G401 (cell line): Measurements from ENCODE around the gene PTPN21. TPM values are rescaled to one million over a fixed set of nuclear protein-coding genes. Genes with fewer than 3 reads are reported as not detected.
"Not testable (repeated sequence)": the region's sequence is repeated elsewhere in the genome, so short reads cannot be mapped to it uniquely, and the experiment has no call there.

Experiments used
- DNase-seq: peaks from one replicate; pipeline ENCODE4 v3.0.0-alpha.2; 2015; ENCODE audit warnings: low spot score
- in situ Hi-C: cut with HindIII; loops from 2 replicates; pipeline ENCODE4 v1.10.0; 2016; ENCODE audit warnings: low sequenced_read_pairs, mixed read lengths
- total RNA-seq: library from RNA; depleted of rRNA; stranded (reverse); fragments of >200 nt; shearing (Covaris generic); gene quantifications from 2 replicates; pipeline ENCODE4 v1.2.3, GENCODE V29; 2014

Gene PTPN21
- total RNA-seq, 1 experiment from 2014 or later: 3.6 TPM

GRCh38 chr14:88556581-88556980 is 1.8 kb upstream of the PTPN21 start:
- in situ Hi-C loops: no loop called here
- no peak for DNase-seq

DNA sequence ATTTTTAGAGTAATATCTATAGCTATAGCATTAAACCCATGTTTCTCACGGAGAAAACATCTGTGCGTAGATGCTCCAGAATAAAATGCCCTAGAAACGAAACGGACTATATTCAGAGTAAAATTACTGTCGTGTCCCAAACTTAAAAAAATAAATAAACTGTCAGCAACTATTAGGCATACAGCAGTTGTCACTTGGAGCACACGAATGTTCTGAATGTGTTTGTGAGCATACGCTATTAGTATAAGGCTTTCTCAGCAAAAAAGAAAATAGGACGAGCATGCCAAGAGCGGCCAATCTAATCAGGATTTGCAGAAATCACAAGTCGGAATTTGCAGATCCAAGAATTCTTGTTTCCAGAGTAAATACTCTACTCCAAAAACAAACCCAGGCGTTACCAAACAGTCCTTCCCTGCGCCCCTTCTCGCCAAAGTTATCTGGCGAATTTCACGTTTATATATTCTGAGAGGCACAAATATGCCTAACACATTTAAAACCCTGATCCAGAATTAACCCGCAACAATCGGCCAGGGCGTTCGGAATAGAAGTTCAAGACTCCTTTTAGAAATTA is 836 bp downstream of the PTPN21 start:
- in situ Hi-C loops: no loop called here
- peak; percentile 50 for DNase-seq

DNA sequence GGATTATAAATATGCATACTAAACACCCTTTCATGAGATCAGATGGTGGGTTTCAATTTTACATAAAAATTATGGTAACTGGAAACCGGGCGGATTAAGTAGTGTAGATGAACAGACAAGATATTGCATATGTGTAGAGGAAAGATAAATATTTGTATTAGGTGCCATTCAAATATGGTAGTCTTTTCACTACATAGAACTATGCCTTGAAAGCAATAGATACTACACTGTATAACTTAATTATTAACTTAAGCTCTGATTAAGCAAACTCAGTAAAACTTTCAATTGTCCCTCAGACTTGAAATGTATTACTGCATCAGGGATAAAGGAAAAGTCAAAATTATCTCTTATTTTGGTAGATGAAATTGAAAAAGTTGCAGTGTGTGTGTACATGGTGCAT is 1.9 kb downstream of the PTPN21 start:
- in situ Hi-C loops: no loop called here

DNA sequence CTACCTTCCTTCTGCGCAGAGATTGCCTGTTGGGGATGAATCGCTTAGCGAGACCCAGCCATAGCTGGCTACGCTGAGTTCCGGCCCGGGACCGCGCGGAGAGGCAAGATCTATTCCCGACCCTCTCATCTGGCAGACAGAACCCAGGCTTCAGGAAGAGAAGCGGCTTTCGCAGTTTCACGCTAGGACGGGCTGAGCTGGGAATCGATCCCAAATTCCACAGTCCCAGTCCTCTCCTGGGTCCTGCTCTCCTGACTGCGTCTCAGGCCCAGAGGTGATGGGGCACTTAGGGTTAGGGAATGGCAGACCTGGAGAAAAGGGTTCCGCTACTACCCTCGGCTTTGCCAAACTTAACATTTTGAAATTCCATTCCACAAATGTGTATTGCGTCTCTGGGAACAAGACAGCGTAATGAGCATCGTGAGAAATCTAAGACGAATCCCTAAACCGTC is 2.8 kb downstream of the PTPN21 start:
- in situ Hi-C loops: no loop called here
- DNase-seq: peak; percentile 52

More for the DNA sequence above, 1.9 kb downstream of the PTPN21 start:
- DNase-seq: no peak

GRCh38 chr14:88551094-88551870 is 3.5 kb downstream of the PTPN21 start:
- in situ Hi-C loops: no loop called here
- DNase-seq: peak; percentile 89

DNA sequence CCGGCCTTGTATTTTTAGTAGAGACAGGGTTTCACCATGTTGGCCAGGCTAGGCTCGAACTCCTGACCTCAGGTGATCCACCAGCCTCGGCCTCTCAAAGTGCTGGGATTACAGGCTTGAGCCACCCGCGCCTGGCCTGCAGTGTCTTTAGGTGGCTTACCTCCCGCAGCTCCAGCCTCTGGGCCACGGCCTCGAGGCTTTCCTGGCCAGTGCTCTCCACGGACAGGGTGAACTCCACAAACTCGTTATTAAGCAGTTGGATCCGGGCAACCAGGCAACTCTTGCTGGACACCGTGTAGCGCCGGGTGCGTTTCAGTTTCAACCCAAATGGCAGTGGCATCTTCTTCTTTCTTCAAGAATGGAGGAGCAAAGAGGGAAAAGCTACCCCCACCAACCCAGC is 4.7 kb downstream of the PTPN21 start:
- in situ Hi-C loops: no loop called here
- DNase-seq: no peak

DNA sequence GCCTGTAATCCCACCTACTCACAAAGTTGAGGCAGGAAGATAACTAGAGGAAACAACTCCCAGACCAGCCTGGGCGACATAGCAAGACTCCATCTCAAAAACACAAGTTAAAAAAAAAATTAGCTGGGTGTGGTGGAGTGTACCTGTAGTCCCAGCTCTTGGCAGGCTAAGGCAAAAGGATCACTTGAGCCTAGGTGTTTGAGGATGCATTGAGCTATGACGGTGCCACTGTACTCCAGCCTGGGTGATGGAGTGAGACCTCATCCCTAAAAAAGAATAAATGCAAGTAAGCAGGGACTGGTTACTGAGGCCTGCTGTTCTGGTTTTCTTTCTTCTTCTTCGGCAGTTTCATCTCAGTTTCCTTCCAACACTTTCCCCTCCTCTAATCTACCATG is 7.4 kb downstream of the PTPN21 start:
- no peak for DNase-seq
- in situ Hi-C loops: no loop called here

GRCh38 chr14:88546621-88547385 is 8.0 kb downstream of the PTPN21 start:
- no peak for DNase-seq
- in situ Hi-C loops: no loop called here

DNA sequence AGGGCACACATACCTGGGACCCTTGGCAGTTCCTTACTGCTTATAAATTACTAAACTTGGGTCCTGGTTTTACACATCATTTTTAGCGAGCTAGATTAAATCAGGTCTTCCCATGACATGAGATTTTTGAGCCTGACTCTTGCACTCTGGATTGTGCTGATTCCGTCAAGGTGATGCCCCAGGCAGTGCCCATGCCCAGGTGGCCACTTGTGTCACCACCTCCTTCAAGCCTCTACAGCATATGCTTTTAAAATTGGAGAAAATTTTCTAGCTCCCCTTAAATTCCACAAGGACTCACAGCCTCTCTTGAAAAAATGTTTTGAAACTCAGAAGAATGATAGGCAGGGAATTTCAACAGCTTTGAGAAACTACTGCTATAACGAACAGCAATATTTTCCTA is 9.6 kb downstream of the PTPN21 start:
- in situ Hi-C loops: no loop called here
- DNase-seq: no peak

GRCh38 chr14:88542857-88543795 is 11.7 kb downstream of the PTPN21 start:
- no peak for DNase-seq

DNA sequence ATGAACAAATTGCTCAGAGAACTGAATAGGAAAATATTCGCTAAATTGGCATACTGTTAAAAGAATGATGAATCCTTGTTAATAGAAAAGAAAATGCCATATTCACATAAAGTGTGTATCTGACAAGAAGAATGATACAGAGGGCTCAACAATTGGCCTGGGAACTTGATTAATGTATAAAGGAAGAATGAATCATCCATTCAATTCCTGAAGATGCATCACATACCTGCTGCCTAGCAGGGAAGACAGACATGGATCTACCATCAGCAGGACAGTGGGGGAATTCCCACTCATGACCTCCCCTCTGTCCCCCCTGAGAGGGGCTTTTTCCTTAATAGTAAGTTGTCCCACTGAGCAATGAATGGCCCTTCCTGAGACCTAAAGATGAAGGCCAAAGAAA is 13.5 kb downstream of the PTPN21 start:
- no peak for DNase-seq
- in situ Hi-C loops: no loop called here

More at GRCh38 chr14:88542857-88543795, 11.7 kb downstream of the PTPN21 start:
- in situ Hi-C loops: no loop called here

- in situ Hi-C loops: no loop called here
- DNase-seq: no peak
Observed at GRCh38 chr14:88535813-88536212, 19.0 kb downstream of the PTPN21 start.

- in situ Hi-C loops: no loop called here
- DNase-seq: no peak
Observed at GRCh38 chr14:88535149-88535548, 19.7 kb downstream of the PTPN21 start.

- in situ Hi-C loops: no loop called here
- DNase-seq: no peak
Observed at GRCh38 chr14:88533064-88533602, 21.7 kb downstream of the PTPN21 start.

DNA sequence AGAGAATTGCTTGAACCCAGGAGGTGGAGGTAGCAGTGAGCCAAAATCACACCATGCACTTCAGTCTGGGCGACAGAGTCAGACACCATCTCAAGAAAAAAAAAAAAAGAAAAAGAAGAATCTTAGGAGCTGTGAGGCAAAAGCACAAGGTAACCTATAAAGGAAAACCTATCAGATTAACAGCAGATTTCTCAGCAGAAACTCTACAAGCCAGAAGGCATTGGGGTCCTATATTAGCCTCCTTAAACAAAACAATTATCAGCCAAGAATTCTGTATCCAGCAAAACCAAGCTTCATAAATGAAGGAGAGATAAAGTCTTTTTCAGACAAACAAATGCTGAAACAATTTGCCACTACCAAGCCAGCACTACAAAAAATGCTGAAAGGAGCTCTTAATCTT is 24.9 kb downstream of the PTPN21 start:
- in situ Hi-C loops, DNase-seq: not testable (repeated sequence)

DNA sequence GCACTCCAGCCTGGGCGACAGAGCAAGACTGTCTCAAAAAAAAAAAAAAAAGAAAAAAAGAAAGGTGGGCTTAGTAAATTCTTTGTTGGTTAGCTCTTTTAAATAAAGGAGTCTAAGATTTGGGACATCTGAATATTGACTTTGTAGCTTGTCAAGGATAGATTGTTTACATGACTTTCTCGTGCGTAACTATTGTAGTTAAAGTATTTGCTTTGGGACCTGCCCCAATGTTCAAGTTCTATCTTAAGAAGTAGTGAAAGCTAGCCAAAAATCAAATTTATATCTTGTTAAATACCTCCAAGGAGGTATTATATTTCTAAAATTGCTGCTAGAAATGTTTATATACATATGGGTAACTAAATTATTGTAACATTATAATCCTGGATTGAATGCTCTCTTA is 32.4 kb downstream of the PTPN21 start:
- in situ Hi-C loops: no loop called here
- no peak for DNase-seq

GRCh38 chr14:88521818-88522217 is 33.0 kb downstream of the PTPN21 start:
- in situ Hi-C loops: no loop called here

GRCh38 chr14:88519907-88520306 is 34.9 kb downstream of the PTPN21 start:
- in situ Hi-C loops: no loop called here
- DNase-seq: no peak

More at GRCh38 chr14:88521818-88522217, 33.0 kb downstream of the PTPN21 start:
- no peak for DNase-seq
